Stimulated activated CD8-positive, alpha-beta memory T cell treated with anti-CD3 and anti-CD28 coated beads, Interleukin-4, amount 100 ng/mL, for 4 hours (primary cell): ENCODE measurements around the gene TOX2.

ENCODE experiments used
- DNase-seq, 2 donors: peaks; one replicate each; pipeline ENCODE4 v3.0.0-alpha.2; 2020; ENCODE audit warnings: low read depth in 2 of 2, low spot score in 1 of 2

Gene TOX2

DNA sequence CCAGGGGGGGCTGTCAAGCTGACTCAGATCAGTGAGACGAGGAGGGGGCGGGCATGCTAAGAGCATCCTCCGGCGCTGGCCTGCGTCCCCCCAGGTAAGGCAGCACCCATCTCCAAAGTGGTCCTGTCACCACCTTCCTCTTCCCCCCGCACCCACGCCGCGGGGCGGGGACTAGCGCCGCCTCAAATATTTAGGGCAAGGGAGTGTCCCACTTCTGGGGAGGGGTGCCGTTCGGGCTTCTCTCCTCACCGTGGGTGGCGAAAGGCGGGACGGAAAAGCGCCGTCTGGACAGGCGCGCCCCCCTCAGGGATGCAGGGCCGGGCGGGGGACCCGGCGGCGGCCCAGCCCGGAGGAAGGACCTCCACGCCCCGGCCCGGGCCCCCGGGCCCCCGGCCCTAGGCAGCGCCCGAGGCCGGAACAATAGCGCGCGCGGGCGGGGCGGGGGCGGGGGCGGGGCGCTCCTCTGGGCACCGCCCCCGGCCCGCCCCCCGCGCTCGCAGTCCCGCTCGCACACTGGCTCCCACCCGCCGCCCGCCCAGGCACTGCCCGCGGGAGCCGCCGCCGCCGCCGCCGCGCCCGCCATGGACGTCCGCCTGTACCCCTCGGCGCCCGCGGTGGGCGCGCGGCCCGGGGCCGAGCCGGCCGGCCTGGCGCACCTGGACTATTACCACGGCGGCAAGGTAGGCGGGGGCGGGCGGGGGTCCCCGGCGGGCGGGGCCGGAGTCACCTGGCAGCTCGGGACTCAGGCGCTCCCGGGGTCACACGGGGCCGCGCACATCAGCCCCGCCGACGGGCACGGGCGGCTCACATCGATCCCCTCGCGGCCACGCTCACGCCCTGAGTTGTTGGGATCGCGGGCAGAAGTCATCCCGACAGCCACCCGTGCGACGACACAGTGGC is at the start of gene TOX2:
Gene TOX2, plus strand, starts transcription at position 542 of the 900 bp plus-strand sequence. Its CDS starts 40 bp downstream, at position 582.
- DNase-seq, result no peak

GRCh38 chr20:43868091-43868490 is 46.6 kb upstream of the TOX2 start:
- DNase-seq, result no peak

- no peak for DNase-seq
Measured at GRCh38 chr20:43870484-43870883, 44.2 kb upstream of the TOX2 start.

DNA sequence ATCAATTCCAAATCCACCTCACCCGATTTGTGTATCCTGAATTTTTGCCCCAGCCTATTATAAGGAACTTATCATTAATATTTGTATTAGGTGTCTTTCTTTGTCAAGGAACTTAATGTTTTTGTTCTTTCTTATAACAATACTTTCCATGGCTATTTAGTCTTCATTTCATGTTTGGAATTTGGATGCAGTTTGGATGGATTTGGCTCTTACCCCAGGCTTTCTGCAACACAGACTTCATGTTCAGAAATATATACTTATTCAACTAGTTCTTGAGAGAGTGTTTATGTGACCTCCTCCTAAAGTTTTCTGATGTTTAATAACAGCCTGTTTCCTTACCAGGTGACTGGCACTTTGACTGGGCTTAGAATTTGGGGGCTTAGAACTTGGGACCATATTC is 35.9 kb upstream of the TOX2 start:
- no peak for DNase-seq

GRCh38 chr20:43893930-43894329 is 20.7 kb upstream of the TOX2 start:
- no peak for DNase-seq

- no peak for DNase-seq
Measured at GRCh38 chr20:43894491-43894890, 20.2 kb upstream of the TOX2 start.

GRCh38 chr20:43895235-43895634 is 19.4 kb upstream of the TOX2 start:
- DNase-seq, result no peak

DNA sequence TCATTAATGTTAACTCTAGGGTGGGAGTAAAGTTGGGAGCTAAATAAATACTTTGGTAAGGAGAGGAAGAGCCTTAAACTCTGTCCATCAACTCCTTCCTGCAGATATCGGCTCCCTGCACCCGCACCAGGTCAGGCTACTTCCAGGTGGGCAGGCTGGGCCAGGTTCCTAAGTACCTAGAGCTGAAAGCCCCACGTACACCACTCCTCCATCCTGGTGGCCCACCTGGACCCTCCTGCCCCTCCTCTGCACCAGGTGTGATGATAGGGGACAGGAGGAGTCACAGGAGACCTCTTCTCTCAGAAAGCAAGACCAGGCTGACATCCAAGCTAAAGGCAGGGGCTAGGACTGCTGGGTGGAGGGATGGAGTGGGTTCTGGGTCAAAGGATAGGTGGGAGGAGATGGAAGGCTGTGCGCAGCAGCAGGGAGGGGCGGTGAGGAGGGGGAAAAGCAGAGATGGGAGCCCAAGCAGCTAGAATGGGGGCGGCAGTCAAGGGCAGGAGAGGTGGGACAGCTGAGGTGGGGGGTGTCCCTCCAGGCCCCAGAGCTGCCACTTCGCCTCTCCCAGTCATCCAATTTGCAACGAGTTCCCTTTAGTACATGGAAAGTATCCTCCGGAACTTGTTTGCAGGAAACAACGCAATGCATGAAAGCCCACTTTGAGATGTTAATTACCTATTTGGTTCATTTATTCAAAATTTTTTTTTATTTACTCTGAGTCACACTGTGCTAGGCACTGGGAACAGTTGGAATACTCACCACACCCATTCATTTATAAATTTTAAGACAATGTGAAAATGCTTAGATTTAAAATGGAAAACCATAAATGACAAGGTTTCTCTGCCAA is 15.2 kb upstream of the TOX2 start:
- no peak for DNase-seq

GRCh38 chr20:43900121-43900466 is 14.6 kb upstream of the TOX2 start:
- DNase-seq, result no peak

GRCh38 chr20:43900496-43900895 is 14.2 kb upstream of the TOX2 start:
- no peak for DNase-seq

GRCh38 chr20:43901296-43901695 is 13.4 kb upstream of the TOX2 start:
- no peak for DNase-seq

DNA sequence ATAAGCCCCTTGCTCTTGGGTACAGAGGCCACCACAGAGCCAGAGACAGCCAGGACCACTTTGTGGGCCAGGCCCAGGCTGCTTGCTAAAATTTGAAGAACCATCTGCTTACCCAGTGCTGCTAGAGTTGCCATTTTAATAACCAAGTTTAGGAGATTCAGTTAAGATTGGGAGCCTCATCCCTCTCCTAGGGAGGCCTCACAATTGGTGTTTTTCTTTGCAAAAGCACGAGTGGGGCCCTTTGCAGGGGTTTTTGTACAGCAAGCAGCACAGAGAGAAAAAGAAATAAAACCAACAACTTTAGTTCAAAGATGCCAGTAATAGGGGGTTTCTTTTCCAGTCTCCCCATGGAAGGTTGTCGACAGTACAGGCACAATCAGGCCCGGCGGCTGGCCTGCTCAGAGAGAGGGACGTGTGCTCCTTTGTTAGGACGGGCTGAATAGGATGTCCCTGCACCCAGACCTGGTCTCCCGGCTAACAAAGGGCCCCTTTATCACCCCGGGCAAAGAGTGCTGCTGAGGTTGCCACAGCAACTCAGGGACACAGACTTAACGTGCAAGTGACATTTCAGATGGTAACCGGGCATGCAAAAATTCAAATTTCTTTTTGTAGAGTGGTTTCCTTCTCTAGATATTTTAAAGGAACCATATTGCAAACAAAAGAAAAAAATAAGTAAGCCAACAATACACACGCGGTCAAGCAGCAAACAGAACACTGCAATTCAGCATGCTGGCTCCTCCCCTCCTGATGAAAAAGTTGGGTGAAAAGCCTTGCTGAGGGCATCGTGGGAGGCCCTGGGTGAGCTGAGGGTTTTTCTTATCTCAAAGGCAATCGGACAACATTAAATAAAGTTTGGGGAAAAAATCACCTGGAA is 10.5 kb upstream of the TOX2 start:
- DNase-seq, result no peak

GRCh38 chr20:43904827-43905177 is 9.8 kb upstream of the TOX2 start:
- no peak for DNase-seq

- no peak for DNase-seq
Measured at GRCh38 chr20:43906505-43907034, 8.1 kb upstream of the TOX2 start.

DNA sequence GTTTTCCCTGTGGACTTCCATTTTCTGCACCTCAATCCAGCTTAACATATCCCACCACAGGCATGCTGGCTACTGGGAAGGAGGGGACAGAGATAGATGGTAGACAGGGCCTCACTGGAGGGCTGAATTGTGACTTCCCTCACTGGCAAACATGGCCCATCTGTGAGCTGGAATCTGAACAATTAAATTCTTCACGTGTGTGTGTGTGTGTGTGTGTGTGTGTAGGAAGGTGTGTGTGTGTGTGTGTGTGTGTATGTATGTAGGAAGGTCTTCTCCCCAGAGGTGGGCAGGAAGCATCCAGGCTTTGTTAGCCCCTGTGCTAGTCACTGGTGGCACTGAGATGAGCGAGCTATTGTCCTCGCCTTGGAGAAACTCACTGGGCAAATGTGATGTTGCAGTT is 5.4 kb upstream of the TOX2 start:
- DNase-seq, result no peak

- DNase-seq, result no peak
Measured at GRCh38 chr20:43909720-43910119, 4.9 kb upstream of the TOX2 start.

DNA sequence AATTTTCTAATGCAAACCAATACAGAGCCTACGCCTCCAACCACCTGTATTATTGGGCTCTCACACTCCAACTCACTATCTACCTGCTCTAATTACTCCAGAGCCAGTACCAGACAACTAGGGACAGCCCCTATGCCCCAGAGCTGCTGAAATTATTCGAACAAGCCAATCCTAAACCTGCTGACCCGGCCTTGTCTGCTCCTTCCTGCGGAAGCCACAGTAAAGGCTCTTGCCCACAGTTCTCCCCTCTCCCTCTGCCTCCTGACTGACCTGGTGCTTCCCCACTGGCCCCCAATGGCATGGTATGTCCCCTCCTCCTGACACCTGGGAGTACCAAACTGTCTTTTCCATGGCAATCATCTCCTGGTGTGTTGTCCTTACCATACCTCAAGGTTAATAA is 4.1 kb upstream of the TOX2 start:
- no peak for DNase-seq

GRCh38 chr20:43911066-43911465 is 3.6 kb upstream of the TOX2 start:
- DNase-seq, result no peak

DNA sequence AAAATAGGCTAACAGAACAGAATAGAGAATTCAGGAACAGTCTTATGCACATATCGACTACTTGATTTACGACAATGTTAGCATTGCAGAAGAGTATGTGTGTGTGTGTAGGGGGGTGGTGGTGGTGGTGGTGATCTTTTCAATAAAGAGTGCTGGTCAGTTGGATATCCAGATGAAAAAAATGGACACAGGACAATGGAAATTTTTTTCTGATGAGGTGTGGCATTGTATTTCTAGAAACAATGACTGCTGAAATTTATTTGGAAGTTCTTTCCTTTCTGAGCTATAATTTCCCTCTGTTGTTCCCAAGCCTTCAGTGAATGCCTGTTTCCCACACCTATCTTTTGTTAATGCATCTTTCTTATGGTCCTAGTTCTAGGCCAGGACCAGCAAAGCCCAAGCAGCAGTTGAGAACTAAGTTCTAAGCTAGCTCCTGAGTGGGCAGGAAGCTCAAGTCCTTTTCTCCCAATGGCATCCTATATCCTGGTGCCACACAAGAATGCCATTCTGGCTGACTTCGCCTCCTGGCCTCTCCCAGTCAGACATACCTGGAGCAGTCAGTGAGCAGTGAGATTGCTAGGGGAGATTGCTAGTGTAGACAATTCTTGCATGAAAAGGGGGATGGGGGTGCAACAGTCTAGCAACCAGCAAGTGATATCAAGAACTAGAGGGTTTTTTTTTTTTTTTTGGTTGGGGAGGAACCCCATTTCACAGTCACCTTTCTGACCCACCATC is 1.2 kb upstream of the TOX2 start:
- DNase-seq, result no peak
